AG09319 (cell line): ENCODE data around the gene TBC1D22A.

Source experiments
- DNase-seq: peaks from one replicate; pipeline ENCODE4 v3.0.0-alpha.2; 2010; ENCODE audit warnings: low read depth; ENCODE audit errors: extremely low read depth
- TF ChIP-seq, protein P1 (sequence below): IDR thresholded peaks from 2 replicates; pipeline ENCODE4 v1.5.1; 2011; ENCODE audit warnings: low read depth, mild to moderate bottlenecking, inconsistent platforms, low read length, moderate library complexity

The TBC1D22A gene

DNA sequence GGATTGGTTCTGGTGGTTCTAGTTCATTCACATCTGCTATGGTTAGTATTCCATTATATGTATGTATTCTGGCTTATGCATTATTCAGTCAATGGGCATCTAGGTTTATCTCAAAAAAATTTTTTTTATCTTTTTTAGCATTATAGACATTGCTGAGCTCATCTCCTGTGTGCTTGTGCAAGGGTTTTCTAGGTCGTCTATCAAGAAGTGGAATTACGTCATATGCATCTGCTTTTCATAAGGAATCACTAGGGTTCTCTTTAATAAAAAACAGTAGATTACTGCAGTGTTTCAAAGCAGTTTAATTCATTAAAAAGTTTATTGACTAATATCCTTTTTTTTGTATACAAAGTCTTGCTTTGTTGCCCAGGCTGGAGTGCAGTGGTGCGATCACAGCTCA lies 21.3 kb downstream of the TBC1D22A start:
- TF ChIP-seq, protein P1, sequence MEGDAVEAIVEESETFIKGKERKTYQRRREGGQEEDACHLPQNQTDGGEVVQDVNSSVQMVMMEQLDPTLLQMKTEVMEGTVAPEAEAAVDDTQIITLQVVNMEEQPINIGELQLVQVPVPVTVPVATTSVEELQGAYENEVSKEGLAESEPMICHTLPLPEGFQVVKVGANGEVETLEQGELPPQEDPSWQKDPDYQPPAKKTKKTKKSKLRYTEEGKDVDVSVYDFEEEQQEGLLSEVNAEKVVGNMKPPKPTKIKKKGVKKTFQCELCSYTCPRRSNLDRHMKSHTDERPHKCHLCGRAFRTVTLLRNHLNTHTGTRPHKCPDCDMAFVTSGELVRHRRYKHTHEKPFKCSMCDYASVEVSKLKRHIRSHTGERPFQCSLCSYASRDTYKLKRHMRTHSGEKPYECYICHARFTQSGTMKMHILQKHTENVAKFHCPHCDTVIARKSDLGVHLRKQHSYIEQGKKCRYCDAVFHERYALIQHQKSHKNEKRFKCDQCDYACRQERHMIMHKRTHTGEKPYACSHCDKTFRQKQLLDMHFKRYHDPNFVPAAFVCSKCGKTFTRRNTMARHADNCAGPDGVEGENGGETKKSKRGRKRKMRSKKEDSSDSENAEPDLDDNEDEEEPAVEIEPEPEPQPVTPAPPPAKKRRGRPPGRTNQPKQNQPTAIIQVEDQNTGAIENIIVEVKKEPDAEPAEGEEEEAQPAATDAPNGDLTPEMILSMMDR, result no peak
- DNase-seq, result peak; percentile 25

DNA sequence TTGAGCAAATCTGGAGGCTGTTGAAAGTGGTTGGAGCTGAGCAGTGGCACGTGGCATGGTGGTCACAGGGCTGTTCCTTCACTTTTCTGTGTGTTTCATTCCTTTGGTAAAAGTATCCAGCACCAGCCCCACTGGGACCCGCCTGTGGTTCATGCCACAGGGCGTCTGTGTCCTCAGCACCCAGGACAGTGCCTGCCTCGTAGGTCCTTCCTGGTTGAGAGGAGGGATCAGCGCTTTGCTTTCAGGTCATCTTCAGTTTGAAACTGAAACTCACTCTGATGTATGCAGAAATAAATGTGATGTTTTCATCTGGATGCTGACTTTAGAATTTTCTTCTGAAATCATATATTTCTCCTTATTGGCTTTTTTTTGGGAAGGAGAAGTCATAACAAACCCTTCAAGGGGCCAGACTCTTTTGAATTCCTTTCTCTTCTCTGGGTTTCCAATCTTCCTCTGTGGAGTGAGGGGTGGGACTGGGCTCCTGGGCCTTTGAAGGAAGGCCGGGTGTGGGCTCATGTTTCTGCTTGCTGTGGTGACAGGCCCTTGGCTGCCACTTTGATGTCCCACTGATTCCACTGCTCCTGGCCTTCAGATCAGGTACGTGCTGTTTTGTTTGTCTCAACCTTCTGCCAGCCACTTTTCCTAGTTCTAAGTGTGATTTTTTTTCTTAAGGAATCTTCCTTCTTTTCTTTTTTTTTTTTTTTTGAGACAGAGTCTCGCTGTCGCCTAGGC lies 26.2 kb downstream of the TBC1D22A start:
- TF ChIP-seq, protein P1, result no peak

DNA sequence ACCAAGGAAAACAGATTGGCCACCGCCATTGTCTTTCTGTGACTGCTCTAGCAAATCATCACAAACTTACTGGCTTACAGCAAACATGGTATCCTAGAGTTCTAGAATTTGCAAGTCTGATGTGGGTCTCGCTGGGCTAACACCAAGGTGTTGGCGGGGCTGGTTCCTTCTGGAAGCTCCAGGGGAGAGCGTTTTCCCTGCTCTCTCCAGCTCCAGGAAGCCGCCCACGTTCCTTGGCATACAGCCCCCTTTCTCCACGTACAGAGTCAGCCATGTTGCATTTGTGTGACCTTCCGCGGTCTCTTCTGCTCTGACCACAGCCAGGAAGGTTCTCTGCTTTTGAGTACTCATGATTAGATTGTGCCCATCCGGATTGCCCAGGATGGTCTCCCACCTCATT lies 27.5 kb downstream of the TBC1D22A start:
- no peak for DNase-seq
- TF ChIP-seq, protein P1, result no peak

More for the DNA sequence above, 26.2 kb downstream of the TBC1D22A start:
- no peak for DNase-seq

DNA sequence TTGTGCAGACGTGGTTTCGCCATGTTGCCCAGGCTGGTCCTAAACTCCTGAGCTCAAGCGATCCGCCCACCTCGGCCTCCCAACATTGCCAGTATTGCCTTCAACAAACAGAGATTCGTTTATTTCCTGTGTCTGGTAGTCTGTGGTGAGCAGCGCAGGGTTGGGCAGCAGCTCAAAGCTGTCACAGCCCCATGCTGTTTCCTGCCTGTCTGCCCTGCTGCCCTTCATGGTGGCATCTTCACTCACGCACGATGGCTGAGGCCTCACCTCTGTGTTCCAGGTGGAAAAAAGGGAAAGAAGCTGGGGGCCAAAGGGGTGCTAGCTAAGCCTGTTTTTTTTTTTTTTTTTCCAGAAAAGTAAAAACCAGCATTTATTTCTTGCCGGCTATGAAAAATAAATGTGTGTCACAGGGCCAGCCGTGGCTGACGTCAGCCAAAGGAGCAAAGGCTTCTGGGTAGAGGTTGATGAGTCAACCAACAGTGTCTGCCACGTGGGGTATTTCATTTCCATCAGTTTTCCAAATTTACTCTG lies 28.8 kb downstream of the TBC1D22A start:
- TF ChIP-seq, protein P1, result no peak
- no peak for DNase-seq

DNA sequence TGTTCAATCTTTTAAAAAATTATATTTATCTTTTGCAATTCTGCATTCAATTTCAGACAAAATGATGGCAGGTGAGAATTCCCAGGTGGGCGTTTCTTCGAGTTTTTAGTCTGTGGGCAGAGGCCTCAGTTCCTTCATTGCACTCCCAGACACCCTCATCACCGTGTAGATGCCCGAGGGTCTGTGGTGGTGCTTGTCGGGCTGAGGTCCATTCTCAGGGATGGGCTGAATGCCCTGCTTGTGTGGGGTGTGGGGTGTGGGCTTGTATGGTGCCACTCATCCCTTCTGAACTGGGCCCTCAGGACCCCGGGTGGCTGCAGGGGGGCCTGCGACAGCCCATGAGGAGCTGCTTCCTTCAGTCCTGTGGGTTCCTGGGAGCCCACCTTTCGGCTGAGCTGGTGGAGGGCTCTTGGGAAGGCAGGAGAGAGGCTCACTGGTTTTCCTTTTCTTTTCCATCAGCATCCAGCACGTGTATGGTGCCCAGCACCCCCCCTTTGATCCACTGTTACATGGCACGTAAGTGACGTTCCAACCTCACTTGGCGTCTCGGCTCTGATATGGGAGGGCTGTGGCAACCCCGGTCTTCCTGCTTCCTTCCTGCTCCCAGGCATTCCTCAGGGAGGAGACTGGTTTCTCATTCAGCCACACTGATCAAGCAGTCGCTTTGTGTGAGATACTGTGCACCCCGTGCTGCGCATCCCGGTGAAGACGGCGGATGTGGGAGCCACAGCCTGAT lies 29.8 kb downstream of the TBC1D22A start:
- DNase-seq, result no peak
- TF ChIP-seq, protein P1, result no peak

DNA sequence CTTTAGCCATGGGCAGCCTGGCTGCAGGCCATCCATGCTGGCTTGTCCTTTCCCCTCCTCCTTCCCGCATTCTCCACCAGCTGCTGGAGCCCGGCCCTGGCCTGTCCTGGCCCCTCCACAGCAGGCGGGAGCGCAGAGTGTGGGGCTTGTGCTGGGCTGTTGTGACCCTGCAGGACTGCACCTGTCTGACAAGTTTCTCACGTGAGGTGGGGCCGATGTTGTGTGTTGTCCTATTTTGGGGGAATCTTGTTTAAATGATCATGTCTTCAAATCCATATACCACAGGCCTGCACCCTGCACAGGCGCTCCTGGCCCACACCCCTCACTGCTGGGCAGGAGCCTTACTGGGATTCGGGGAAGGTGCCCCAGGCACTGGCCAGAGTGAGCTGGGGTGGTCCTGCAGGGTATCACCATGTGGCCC lies 30.4 kb downstream of the TBC1D22A start:
- no peak for DNase-seq
- TF ChIP-seq, protein P1, result no peak

DNA sequence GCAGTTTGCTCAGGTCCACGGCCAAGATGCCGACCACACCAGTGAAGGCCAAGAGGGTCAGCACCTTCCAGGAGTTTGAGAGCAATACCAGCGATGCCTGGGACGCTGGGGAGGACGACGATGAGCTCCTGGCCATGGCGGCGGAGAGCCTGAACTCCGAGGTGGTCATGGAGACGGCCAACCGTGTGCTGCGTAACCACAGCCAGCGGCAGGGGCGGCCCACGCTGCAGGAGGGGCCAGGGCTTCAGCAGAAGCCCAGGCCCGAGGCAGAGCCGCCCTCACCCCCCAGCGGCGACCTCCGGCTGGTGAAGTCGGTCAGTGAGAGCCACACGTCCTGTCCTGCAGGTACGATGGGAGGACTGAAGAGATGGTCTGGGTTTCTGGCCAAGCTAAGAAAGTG lies 31.0 kb downstream of the TBC1D22A start:
- no peak for DNase-seq
- TF ChIP-seq, protein P1, result no peak
